ENCODE results near the gene MBOAT2. TPM values are rescaled to one million over a fixed set of nuclear protein-coding genes. Genes with fewer than 3 reads are reported as not detected.

The MBOAT2 gene
- total RNA-seq, 8 experiments from 2014 or later: 1.2 to 54.5 (median 28.6) TPM

- no peak overlapping the region for H3K27ac ChIP-seq
- H3K4me3 ChIP-seq: no peak overlapping the region
- peaks cover 5 to 11% of the 10 kb centered on the region in 2 donors for H3K4me1 ChIP-seq (replicated peaks in 1 of 2)
- in situ Hi-C loops (cut with MboI; ENCODE audit: low pct_unique_long_range_greater_than_20kb in 2 of 9, low sequenced_read_pairs in 9 of 9, unreplicated experiment in 9 of 9): no loop called here
- ATAC-seq (replicated peaks in 6 of 8): peak in 6 of 8 experiments; percentile 14 to 77 (median 39)
- 33 to 83% (median 55%) methylated on average over 1 of the region's 1 CpG; no CpG with 5 or more reads in 4 of the 10 experiments for WGBS, 10 experiments
Measured at GRCh38 chr2:9008951-9009664, 5.6 kb upstream of the MBOAT2 start.

GRCh38 chr2:9006368-9006767 lies 2.9 kb upstream of the MBOAT2 start:
- WGBS, 10 experiments: 90 to 100% (median 100%) methylated on average over 1 to 3 of the region's 3 CpGs
- no peak for ATAC-seq (replicated peaks in 6 of 8)
- H3K4me1 ChIP-seq (replicated peaks in 1 of 2): peaks cover 15 to 18% of the 10 kb centered on the region in 2 donors
- H3K27ac ChIP-seq: no peak overlapping the region
- in situ Hi-C loops (cut with MboI; ENCODE audit: low pct_unique_long_range_greater_than_20kb in 2 of 9, low sequenced_read_pairs in 9 of 9, unreplicated experiment in 9 of 9): no loop called here
- no peak overlapping the region for H3K4me3 ChIP-seq

- Histone ChIP-seq H3K4me3 (peak overlapping the region; percentile 54 to 90 (median 73)), H3K4me1 (replicated peaks in 1 of 2) (peaks cover 20 to 21% of the 10 kb centered on the region in 2 donors), H3K27ac (peak overlapping the region; percentile 89 to 90)
- 18 to 70% (median 42%) methylated on average over 1 to 17 of the region's 25 CpGs for WGBS, 10 experiments
- in situ Hi-C loops (cut with MboI; ENCODE audit: low pct_unique_long_range_greater_than_20kb in 2 of 9, low sequenced_read_pairs in 9 of 9, unreplicated experiment in 9 of 9): no loop called here
- peak in 3 of 8 experiments; percentile 5 to 20 (median 10) for ATAC-seq (replicated peaks in 6 of 8)
Measured at GRCh38 chr2:9004338-9005204, 1.1 kb upstream of the MBOAT2 start.

GRCh38 chr2:9003366-9003615 lies 193 bp downstream of the MBOAT2 start:
- Histone ChIP-seq H3K4me1 (replicated peaks in 1 of 2) (peaks cover 17 to 33% of the 10 kb centered on the region in 2 donors), H3K4me3 (peak overlapping the region; percentile 54 to 90 (median 73)), H3K27ac (peak overlapping the region; percentile 76 to 81)
- no CpG with 5 or more reads among the region's 25 CpGs for WGBS, 10 experiments
- no peak for ATAC-seq (replicated peaks in 6 of 8)
- in situ Hi-C loops (cut with MboI; ENCODE audit: low pct_unique_long_range_greater_than_20kb in 2 of 9, low sequenced_read_pairs in 9 of 9, unreplicated experiment in 9 of 9): no loop called here

GRCh38 chr2:9002637-9003365 lies 683 bp downstream of the MBOAT2 start:
- 0 to 20% (median 2%) methylated on average over 3 to 21 of the region's 44 CpGs; no CpG with 5 or more reads in 3 of the 10 experiments for WGBS, 10 experiments
- peaks cover 17 to 33% of the 10 kb centered on the region in 2 donors for H3K4me1 ChIP-seq (replicated peaks in 1 of 2)
- peak overlapping the region; percentile 54 to 90 (median 73) for H3K4me3 ChIP-seq
- in situ Hi-C loops (cut with MboI; ENCODE audit: low pct_unique_long_range_greater_than_20kb in 2 of 9, low sequenced_read_pairs in 9 of 9, unreplicated experiment in 9 of 9): no loop called here
- H3K27ac ChIP-seq: peak overlapping the region; percentile 76 to 81
- peak in 6 of 8 experiments; percentile 2 to 20 (median 14) for ATAC-seq (replicated peaks in 6 of 8)

- Histone ChIP-seq H3K27ac (no peak overlapping the region), H3K4me1 (replicated peaks in 1 of 2) (peaks cover 17 to 33% of the 10 kb centered on the region in 2 donors), H3K4me3 (peak overlapping the region; percentile 54 to 90 (median 73))
- in situ Hi-C loops (cut with MboI; ENCODE audit: low pct_unique_long_range_greater_than_20kb in 2 of 9, low sequenced_read_pairs in 9 of 9, unreplicated experiment in 9 of 9): no loop called here
- ATAC-seq (replicated peaks in 6 of 8): no peak
- WGBS, 10 experiments: 22 to 100% (median 40%) methylated on average over 1 to 7 of the region's 7 CpGs; no CpG with 5 or more reads in 1 of the 10 experiments
Measured at GRCh38 chr2:9002313-9002636, 1.2 kb downstream of the MBOAT2 start.

- no peak for ATAC-seq (replicated peaks in 6 of 8)
- Histone ChIP-seq H3K4me1 (replicated peaks in 1 of 2) (peaks cover 17 to 33% of the 10 kb centered on the region in 2 donors), H3K4me3 (peak overlapping the region in 3 of 5 donors; percentile 54 to 90 (median 73)), H3K27ac (no peak overlapping the region)
- WGBS, 10 experiments: 56 to 98% (median 85%) methylated on average over 2 to 8 of the region's 8 CpGs; no CpG with 5 or more reads in 1 of the 10 experiments
- in situ Hi-C loops (cut with MboI; ENCODE audit: low pct_unique_long_range_greater_than_20kb in 2 of 9, low sequenced_read_pairs in 9 of 9, unreplicated experiment in 9 of 9): no loop called here
Measured at GRCh38 chr2:9001778-9002177, 1.7 kb downstream of the MBOAT2 start.

- in situ Hi-C loops (cut with MboI; ENCODE audit: low pct_unique_long_range_greater_than_20kb in 2 of 9, low sequenced_read_pairs in 9 of 9, unreplicated experiment in 9 of 9): no loop called here
- no peak for ATAC-seq (replicated peaks in 6 of 8)
- 45 to 100% (median 73%) methylated on average over 1 to 5 of the region's 5 CpGs; no CpG with 5 or more reads in 2 of the 10 experiments for WGBS, 10 experiments
- Histone ChIP-seq H3K4me1 (replicated peaks in 1 of 2) (peaks cover 17 to 33% of the 10 kb centered on the region in 2 donors), H3K4me3 (no peak overlapping the region), H3K27ac (no peak overlapping the region)
Measured at GRCh38 chr2:9001229-9001628, 2.3 kb downstream of the MBOAT2 start.

GRCh38 chr2:9000442-9000841 lies 3.0 kb downstream of the MBOAT2 start:
- Histone ChIP-seq H3K4me3 (no peak overlapping the region), H3K27ac (no peak overlapping the region), H3K4me1 (replicated peaks in 1 of 2) (peaks cover 17 to 33% of the 10 kb centered on the region in 2 donors)
- no peak for ATAC-seq (replicated peaks in 6 of 8)
- 92 to 100% (median 100%) methylated on average over 3 of the region's 3 CpGs; no CpG with 5 or more reads in 2 of the 10 experiments for WGBS, 10 experiments
- in situ Hi-C loops (cut with MboI; ENCODE audit: low pct_unique_long_range_greater_than_20kb in 2 of 9, low sequenced_read_pairs in 9 of 9, unreplicated experiment in 9 of 9): no loop called here

GRCh38 chr2:8999797-9000196 lies 3.7 kb downstream of the MBOAT2 start:
- H3K4me1 ChIP-seq (replicated peaks in 1 of 2): peaks cover 17 to 31% of the 10 kb centered on the region in 2 donors
- no peak overlapping the region for H3K4me3 ChIP-seq
- 58 to 89% (median 79%) methylated on average over 1 of the region's 1 CpG for WGBS, 10 experiments
- no peak overlapping the region for H3K27ac ChIP-seq
- in situ Hi-C loops (cut with MboI; ENCODE audit: low pct_unique_long_range_greater_than_20kb in 2 of 9, low sequenced_read_pairs in 9 of 9, unreplicated experiment in 9 of 9): no loop called here
- no peak for ATAC-seq (replicated peaks in 6 of 8)

- in situ Hi-C loops (cut with MboI; ENCODE audit: low pct_unique_long_range_greater_than_20kb in 2 of 9, low sequenced_read_pairs in 9 of 9, unreplicated experiment in 9 of 9): no loop called here
- Histone ChIP-seq H3K4me1 (replicated peaks in 1 of 2) (peaks cover 13 to 28% of the 10 kb centered on the region in 2 donors), H3K27ac (no peak overlapping the region), H3K4me3 (no peak overlapping the region)
- no peak for ATAC-seq (replicated peaks in 6 of 8)
- 52 to 100% (median 77%) methylated on average over 1 to 3 of the region's 3 CpGs; no CpG with 5 or more reads in 1 of the 10 experiments for WGBS, 10 experiments
Measured at GRCh38 chr2:8999102-8999446, 4.4 kb downstream of the MBOAT2 start.

GRCh38 chr2:8998418-8999101 lies 4.9 kb downstream of the MBOAT2 start:
- no peak for ATAC-seq (replicated peaks in 6 of 8)
- Histone ChIP-seq H3K4me1 (replicated peaks in 1 of 2) (peaks cover 13 to 28% of the 10 kb centered on the region in 2 donors), H3K27ac (no peak overlapping the region), H3K4me3 (no peak overlapping the region)
- in situ Hi-C loops (cut with MboI; ENCODE audit: low pct_unique_long_range_greater_than_20kb in 2 of 9, low sequenced_read_pairs in 9 of 9, unreplicated experiment in 9 of 9): no loop called here
- 67 to 100% (median 88%) methylated on average over 1 to 9 of the region's 9 CpGs; no CpG with 5 or more reads in 1 of the 10 experiments for WGBS, 10 experiments
